ENCODE measurements around the gene APOO. TPM values are rescaled to one million over a fixed set of nuclear protein-coding genes. Genes with fewer than 3 reads are reported as not detected.

APOO gene
- total and polyA plus RNA-seq, 2 of the 13 experiments (the other 11 are each of a cell fraction or from before 2014, with no cell fraction given) = 9.7 to 22.1 TPM

DNA sequence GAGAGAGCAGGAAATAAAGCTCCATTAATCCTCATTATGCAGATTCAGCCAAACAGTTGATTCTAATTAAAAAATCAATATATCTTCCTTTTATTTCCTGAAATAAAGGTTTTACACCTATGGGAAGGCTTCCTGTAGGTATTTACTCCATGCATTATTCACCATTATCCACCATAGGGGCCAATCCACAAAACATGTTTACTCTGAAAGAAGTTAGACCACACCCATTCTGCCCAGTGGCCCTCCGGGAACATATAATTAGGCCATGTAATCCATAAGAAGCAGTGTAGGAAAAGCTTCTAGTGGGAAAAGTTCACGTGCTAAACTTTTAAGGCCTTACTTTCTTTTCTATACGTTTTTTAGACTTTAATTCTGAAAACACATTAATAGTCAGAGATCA is 67.1 kb downstream of the APOO start:
- no peaks in the 10 kb centered on the region for H3K36me3 ChIP-seq (replicated peaks in 1 of 2; ENCODE audit: control insufficient read depth in 1 of 2, insufficient read depth in 2 of 2, low read length in 2 of 2)
- no TSS peak for BruUV-seq (replicated peaks)
- CTCF ChIA-PET (ENCODE audit: low intra/inter-chr PET ratio, low total read pairs) = no interaction called here
- no peak overlapping the region for H3K4me3 ChIP-seq (replicated peaks in 1 of 3; ENCODE audit: insufficient read depth in 1 of 3, low read depth in 2 of 3, low read length in 3 of 3)
- no peaks in the 10 kb centered on the region for H3K27me3 ChIP-seq (ENCODE audit: control insufficient read depth in 1 of 2, insufficient read depth in 2 of 2, low read length in 2 of 2)
- FAIRE-seq (no peak), DNase-seq (ENCODE audit: low spot score) (no peak), ATAC-seq (no peak)
- intact Hi-C loops (cut with micrococcal nuclease; ENCODE audit: unreplicated experiment) (loop anchor here (5.0 kb wide), 2 partner anchors 33 to 62 kb away; no protein-coding TSS in a partner anchor), in situ Hi-C loops (cut with HindIII; ENCODE audit: extremely low pct_ligation_motif_present, low pct_unique_long_range_greater_than_20kb) (no loop called here)
- peaks cover 55% of the 10 kb centered on the region for H3K4me1 ChIP-seq (ENCODE audit: insufficient read depth, low read length)
- no peaks in the 10 kb centered on the region for H3K9me3 ChIP-seq (ENCODE audit: low read length)
- no peak for TF ChIP-seq ZZZ3 (CRISPR knock-in tag; IDR thresholded peaks at IDR 0.05; ENCODE audit: borderline replicate concordance)
- no peak for TF ChIP-seq HNRNPLL (IDR thresholded peaks at IDR 0.05; ENCODE audit: low read depth, low read length, poor library complexity, severe bottlenecking)
- POLR2A ChIA-PET = no interaction called here
- H3K27ac ChIP-seq (ENCODE audit: extremely low read length, insufficient read depth, low read length) = peak overlapping the region; percentile 79
- H4K20me1 ChIP-seq (ENCODE audit: insufficient read depth, low read length) = no peaks in the 10 kb centered on the region
- H2AFZ ChIP-seq (ENCODE audit: low read length) = no peak overlapping the region
- no peak overlapping the region for H3K4me2 ChIP-seq (ENCODE audit: low read depth, low read length)
- 92% methylated on average over 3 of the region's 3 CpGs for WGBS (ENCODE audit: low lambda C conversion rate)
- no peak overlapping the region for H3K9ac ChIP-seq (ENCODE audit: insufficient read depth, low read depth, low read length)
- H3K79me2 ChIP-seq (ENCODE audit: insufficient read depth, low read length) = no peaks in the 10 kb centered on the region

DNA sequence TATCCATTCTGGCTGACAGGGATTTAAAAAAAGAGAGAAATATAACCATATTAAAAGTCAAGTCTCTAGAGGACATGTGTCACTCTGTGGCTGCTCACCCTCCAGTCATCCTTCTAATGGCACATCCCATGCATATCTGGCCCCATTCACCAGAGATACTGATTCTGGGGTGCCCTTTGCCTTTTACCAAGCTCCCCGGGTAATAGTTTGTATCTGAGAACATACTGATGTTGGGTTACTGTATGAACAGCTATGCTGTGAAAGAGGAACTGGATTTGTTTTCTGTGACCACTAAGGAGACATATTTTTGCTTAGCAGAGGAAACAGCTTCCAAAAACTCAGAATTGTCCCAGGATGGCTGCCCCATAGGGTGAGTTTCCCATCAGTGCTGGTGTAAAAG is 68.8 kb downstream of the APOO start:
- DNase-seq (ENCODE audit: low spot score) (no peak), ATAC-seq (no peak), FAIRE-seq (no peak)
- intact Hi-C loops (cut with micrococcal nuclease; ENCODE audit: unreplicated experiment) = no loop called here
- no TSS peak for BruUV-seq (replicated peaks)
- whole genome bisulfite sequencing (ENCODE audit: low lambda C conversion rate) = no CpG with 5 or more reads among the region's 1 CpG
- H3K4me2 ChIP-seq (ENCODE audit: low read depth, low read length) = no peak overlapping the region
- TF ChIP-seq MTA1 (CRISPR knock-in tag; IDR thresholded peaks at IDR 0.05; ENCODE audit: borderline replicate concordance) (no peak), SRY (CRISPR knock-in tag; IDR thresholded peaks at IDR 0.05) (no peak), IRX3 (CRISPR knock-in tag; IDR thresholded peaks at IDR 0.05; ENCODE audit: borderline replicate concordance, low read depth) (no peak), CHD2 (IDR thresholded peaks at IDR 0.05; ENCODE audit: low read depth, low read length) (no peak)
- TF ChIP-seq, protein P1, sequence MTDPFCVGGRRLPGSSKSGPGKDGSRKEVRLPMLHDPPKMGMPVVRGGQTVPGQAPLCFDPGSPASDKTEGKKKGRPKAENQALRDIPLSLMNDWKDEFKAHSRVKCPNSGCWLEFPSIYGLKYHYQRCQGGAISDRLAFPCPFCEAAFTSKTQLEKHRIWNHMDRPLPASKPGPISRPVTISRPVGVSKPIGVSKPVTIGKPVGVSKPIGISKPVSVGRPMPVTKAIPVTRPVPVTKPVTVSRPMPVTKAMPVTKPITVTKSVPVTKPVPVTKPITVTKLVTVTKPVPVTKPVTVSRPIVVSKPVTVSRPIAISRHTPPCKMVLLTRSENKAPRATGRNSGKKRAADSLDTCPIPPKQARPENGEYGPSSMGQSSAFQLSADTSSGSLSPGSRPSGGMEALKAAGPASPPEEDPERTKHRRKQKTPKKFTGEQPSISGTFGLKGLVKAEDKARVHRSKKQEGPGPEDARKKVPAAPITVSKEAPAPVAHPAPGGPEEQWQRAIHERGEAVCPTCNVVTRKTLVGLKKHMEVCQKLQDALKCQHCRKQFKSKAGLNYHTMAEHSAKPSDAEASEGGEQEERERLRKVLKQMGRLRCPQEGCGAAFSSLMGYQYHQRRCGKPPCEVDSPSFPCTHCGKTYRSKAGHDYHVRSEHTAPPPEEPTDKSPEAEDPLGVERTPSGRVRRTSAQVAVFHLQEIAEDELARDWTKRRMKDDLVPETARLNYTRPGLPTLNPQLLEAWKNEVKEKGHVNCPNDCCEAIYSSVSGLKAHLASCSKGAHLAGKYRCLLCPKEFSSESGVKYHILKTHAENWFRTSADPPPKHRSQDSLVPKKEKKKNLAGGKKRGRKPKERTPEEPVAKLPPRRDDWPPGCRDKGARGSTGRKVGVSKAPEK (CRISPR knock-in tag; IDR thresholded peaks at IDR 0.05; ENCODE audit: borderline replicate concordance) = no peak
- TF ChIP-seq, protein P2, sequence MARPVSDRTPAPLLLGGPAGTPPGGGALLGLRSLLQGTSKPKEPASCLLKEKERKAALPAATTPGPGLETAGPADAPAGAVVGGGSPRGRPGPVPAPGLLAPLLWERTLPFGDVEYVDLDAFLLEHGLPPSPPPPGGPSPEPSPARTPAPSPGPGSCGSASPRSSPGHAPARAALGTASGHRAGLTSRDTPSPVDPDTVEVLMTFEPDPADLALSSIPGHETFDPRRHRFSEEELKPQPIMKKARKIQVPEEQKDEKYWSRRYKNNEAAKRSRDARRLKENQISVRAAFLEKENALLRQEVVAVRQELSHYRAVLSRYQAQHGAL (CRISPR knock-in tag; IDR thresholded peaks at IDR 0.05; ENCODE audit: not compliant biosample characterization) = no peak
- ChIA-PET POLR2A (interaction anchor here (1.0 kb wide), 1 partner anchor 56 kb away, joined by 4 read pairs; the partner anchor contains the start of gene SAT1), CTCF (ENCODE audit: low intra/inter-chr PET ratio, low total read pairs) (no interaction called here)
- no peak overlapping the region for H3K9ac ChIP-seq (ENCODE audit: insufficient read depth, low read depth, low read length)
- H3K9me3 ChIP-seq (ENCODE audit: low read length) = no peaks in the 10 kb centered on the region
- H4K20me1 ChIP-seq (ENCODE audit: insufficient read depth, low read length) = no peaks in the 10 kb centered on the region
- H3K4me1 ChIP-seq (ENCODE audit: insufficient read depth, low read length) = peaks cover 38% of the 10 kb centered on the region
- H3K79me2 ChIP-seq (ENCODE audit: insufficient read depth, low read length) = no peaks in the 10 kb centered on the region
- no peak overlapping the region for H3K27ac ChIP-seq (ENCODE audit: extremely low read length, insufficient read depth, low read length)
- H3K27me3 ChIP-seq (ENCODE audit: control insufficient read depth in 1 of 2, insufficient read depth in 2 of 2, low read length in 2 of 2) = no peaks in the 10 kb centered on the region
- H3K36me3 ChIP-seq (replicated peaks in 1 of 2; ENCODE audit: control insufficient read depth in 1 of 2, insufficient read depth in 2 of 2, low read length in 2 of 2) = no peaks in the 10 kb centered on the region
- no peak overlapping the region for H2AFZ ChIP-seq (ENCODE audit: low read length)
- in situ Hi-C loops (cut with HindIII; ENCODE audit: extremely low pct_ligation_motif_present, low pct_unique_long_range_greater_than_20kb) = no loop called here
- no peak overlapping the region for H3K4me3 ChIP-seq (replicated peaks in 1 of 3; ENCODE audit: insufficient read depth in 1 of 3, low read depth in 2 of 3, low read length in 3 of 3)
